GM19193 (cell line): ENCODE measurements around the gene PPP1R13B.

Source experiments
- POLR2A ChIP-seq: IDR thresholded peaks from 4 replicates; pipeline ENCODE4 v1.6.1; 2011; ENCODE audit not compliant: insufficient read depth, insufficient read length; ENCODE audit errors: extremely low read depth

PPP1R13B gene

GRCh38 chr14:103886304-103887169 lies 39.2 kb upstream of the PPP1R13B start:
- no peak for TF ChIP-seq POLR2A

DNA sequence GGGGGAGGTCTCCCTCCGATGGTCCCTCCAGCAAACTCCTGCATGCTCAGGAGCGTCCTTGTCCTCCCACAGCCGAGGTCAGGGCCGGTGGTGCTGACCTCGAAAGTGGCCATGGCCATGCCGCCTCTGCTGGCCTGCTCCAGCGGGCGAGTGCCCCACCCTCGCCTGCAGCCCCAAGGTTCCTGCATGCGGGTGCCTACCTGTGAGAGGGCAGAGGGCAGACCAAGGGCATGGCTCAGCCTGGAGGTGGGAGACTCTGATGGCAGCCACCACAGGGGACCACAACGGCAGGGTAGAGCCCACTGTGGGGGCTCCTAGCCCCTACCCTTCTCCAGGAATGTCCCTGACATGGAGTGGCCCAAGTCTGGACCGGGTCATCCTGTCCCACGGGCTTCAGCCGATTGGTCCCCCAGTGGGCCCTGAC lies 38.1 kb upstream of the PPP1R13B start:
- no peak for TF ChIP-seq POLR2A

GRCh38 chr14:103884854-103885253 lies 37.5 kb upstream of the PPP1R13B start:
- no peak for TF ChIP-seq POLR2A

DNA sequence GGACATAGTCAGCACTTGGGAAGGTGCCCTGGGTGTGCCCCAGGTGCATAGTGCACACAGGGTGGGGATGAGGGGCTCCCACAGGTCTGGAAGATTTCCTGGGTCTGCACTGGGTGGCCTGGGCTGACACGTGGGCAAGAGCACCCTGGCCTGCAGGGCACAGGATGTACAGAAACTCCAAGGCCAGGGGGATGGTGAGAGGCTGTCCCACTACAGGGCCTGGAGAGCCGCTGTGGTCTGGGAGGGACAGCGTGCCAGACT lies 35.8 kb upstream of the PPP1R13B start:
- no peak for TF ChIP-seq POLR2A

DNA sequence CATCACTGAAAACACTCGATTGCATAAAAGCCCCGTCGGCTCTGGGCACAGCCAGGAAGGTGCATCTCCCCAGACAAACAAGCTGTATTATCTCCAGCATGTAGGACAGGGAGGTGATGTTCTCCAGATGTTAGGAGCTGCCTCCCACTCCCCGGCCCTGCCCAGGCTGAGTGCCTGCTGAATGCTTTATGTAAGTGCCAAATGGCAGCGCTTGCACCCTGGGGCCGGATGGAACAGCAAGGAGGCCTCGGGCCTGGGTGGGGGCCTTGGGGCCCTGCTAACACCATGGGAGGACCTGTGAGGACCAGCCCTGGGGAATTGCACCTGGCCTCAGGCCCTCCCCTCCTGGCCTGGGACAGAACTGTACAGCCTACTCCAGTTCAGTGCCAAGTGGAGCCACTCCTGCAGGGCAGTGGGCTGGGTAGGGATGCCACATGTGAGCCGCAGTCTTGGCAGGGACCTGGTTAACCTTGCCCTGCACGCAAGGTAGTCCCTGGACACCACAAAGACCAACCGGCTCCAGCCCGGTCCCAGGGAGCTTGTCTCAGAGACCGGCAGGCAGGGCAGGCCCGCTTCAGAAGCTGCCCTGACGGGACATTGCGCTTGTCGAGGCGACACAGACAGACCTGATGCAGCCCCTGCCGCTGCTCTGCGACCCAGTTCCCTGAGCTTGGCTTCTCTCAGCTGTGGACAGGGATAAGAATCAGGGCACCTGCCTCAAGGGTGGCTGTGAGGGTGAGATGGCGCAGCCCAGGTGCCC lies 35.3 kb upstream of the PPP1R13B start:
- TF ChIP-seq POLR2A = no peak

DNA sequence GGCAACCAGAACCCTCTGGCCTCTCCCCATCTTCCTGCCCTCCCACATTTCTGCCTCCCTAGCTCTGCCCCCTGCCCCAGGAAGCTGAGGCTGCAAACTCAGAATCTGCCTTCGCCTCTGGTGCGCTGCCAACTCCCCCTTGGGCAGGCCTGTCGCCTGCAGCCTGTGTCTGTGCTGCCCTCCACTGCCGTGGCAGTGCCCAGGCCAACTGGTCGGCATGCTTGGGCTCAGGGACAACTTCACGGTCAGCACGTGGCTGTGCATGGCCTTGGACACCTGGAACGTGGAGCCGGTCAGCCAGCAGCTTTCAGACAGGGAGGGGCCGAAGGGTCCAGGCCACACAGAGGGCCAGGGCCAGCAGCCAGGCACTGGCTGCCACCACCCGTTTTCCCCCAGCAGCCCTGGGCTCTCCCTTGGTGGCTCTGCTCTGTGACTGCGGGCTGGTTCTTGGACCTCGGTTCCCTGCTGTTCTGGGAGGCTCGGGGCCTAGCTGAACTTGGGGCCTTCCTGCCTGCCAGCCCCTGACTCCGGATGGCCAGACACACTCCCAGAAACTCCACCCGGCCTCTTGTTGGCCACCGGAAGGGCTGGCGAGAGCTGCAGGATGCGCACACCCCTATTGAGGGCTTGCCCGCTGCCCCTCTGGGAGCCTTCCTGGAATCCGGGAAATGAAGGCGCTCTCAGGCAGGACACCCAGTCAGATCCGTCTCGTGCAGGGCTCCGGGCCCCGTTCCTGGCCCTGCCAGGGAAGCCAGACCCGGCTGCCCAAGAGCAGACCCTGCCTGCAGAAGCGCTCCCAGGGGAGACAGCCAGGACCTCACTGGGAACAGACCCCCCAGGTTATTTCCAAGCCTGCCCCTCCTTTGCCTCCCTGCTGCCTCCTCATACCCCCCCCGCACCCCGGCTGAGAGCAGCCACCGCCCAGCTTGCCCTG lies 34.2 kb upstream of the PPP1R13B start:
- no peak for TF ChIP-seq POLR2A

DNA sequence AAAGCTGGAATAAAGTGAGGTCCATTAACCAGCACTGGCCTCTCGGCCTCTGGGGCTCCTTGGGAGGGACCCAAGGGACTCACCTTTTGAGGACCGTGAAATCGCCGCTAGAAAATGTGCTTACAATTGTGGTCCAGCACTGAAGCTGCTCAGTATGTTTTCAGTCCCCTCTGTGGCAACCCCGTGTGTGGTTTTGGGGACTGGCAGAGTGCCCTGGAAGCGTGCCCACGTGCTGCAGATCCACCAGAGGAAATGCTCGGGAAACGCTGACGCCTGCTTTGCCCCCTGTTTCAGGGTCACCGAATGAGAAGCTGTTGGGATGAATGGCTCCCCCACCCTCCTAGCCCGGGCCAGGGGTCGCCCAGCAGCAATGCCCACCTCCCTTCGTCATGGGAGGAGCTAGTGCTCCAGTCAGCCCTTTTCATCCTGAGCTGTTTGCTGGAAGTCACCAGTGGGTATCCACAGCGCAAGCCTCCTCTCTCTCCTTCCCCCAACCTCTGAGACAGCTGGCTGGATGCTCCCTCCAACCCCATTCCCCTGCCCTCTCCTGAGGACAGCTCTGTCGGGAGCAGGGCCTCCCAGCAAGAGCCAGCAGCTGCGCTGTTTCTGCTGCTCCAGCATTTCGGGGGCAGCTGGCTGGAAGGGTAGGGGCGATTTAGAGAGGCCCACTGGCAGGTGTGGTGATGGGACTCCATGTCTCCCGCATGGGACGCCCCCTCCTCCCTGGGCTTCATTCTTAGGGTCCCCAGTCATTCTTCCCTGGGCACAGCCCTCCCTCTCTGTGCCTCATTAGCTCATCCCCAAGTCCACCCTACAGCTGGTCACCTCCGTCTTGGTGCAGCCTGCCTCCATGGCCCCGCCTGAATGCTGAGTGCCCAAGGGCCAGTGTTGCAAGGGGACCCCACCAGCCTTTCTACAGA lies 33.2 kb upstream of the PPP1R13B start:
- TF ChIP-seq POLR2A = no peak

GRCh38 chr14:103879570-103880347 lies 32.4 kb upstream of the PPP1R13B start:
- no peak for TF ChIP-seq POLR2A

DNA sequence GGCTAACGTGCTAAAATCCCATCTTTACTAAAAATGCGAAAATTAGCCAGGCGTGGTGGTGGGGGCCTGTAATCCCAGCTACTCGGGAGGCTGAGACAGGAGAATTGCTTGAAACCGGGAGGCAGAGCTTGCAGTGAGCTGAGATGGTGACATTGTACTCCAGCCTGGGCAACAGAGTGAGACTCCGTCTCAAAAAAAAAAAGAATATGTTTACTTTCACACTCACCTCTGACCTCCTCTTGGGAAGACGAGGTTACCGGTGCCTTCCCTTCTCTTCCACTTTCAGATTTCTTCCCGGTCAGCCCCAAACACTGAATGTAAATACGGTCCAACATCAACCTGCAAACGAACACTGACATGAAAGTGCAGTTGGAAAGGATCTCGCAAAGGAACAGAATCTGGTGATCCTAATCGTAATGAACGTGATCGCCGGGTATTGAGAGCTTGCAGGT lies 31.8 kb upstream of the PPP1R13B start:
- TF ChIP-seq POLR2A = no peak

DNA sequence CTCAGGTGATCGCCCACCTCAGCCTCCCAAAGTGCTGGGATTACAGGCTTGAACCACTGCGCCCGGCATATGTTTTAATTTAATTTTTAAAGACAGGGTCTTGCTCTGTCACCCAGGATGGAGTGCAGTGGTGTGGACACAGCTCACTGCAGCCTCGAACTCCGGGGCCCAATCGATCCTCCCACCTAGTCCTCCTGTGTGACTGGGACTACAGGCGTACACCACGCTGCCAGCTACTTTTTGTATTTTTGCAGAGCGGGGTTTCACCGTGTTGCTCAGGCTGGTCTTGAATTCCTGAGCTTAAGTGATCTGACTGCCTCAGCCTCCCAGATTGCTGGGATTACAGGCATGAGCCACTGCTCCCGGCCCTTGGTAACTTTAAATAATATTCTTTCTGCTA lies 30.8 kb upstream of the PPP1R13B start:
- no peak for TF ChIP-seq POLR2A

DNA sequence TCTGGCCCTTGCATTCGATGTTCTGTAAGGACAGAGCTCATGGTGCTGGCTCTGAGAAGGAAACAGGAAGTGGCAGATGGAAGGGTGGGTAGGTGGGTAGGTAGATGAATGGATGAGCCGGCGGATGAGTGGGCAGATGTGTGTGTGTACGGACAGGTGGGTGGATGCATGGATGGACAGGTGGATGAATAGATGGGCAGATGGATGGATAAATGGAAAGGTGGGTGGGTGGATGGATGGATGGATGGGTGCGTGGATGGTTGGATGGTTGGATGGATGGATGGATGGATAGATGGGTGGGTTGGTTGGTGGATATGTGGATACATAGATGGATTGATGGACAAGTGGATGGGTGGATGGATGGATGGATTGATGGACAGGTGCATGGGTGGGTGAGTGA lies 27.6 kb upstream of the PPP1R13B start:
- no peak for TF ChIP-seq POLR2A

GRCh38 chr14:103872481-103873113 lies 25.2 kb upstream of the PPP1R13B start:
- TF ChIP-seq POLR2A = no peak

DNA sequence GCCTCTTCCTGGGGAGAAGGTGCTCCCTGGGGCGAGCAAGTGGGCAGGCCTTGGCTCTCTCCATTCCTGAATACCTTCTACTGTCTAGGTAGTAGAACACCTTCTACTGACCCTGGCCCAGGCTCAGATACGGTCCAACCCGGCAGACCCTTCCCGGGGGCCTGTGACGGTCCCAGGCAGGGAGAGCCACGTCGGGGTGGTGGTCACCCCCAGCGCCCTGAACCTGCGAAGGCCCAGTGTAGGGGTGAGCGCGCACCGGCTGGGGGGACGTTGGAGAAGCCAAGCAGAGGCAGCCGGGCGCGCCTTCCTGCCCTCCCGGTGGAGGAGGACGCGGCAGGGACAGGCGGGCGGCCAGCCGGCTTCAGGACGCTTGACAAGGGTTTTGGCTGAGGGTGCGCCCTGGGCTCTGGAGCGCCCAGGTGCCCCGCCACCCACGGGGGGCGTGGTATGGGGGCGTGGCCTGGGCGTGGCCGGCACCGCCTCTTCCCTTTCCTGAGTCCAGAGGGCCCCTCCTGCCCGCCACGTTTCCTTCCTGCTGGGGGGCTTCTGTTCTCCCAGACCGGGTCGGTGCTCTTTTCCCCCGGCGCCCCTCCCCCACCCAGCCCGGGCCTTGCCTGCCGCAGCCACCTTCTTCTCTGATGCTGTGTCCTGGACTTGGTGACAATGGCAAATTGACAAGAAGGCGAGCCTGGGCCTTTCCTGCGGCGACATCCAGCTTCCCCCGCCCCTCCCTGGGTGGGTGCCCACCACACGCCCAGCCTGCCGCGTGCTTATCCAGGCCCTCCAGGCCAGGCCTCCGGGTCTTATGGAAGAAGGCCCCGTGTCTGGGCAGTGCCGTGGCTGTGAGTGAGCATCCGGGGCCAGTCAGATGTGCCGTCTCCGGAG lies 24.5 kb upstream of the PPP1R13B start:
- no peak for TF ChIP-seq POLR2A
